HEK293T (cell line): Measurements from ENCODE around the gene IL17RA.

Experiments used
- ARNT ChIP-seq: fragments of 450-650 bp; IDR thresholded peaks from 2 replicates; pipeline ENCODE4 v1.6.1; 2017; ENCODE audit warnings: mild to moderate bottlenecking
- BHLHE40 ChIP-seq: fragments of 450-650 bp; IDR thresholded peaks from 2 replicates; pipeline ENCODE4 v1.6.1; 2016; ENCODE audit warnings: mild to moderate bottlenecking, moderate library complexity, borderline replicate concordance
- CTBP1 ChIP-seq: fragments of 450-650 bp; IDR thresholded peaks from 2 replicates; pipeline ENCODE4 v1.6.1; 2016; ENCODE audit warnings: borderline replicate concordance
- FOXA1 ChIP-seq: fragments of 450-650 bp; IDR thresholded peaks from 2 replicates; pipeline ENCODE4 v1.6.1; 2016; ENCODE audit warnings: mild to moderate bottlenecking
- FOXM1 ChIP-seq: fragments of 450-650 bp; IDR thresholded peaks from 2 replicates; pipeline ENCODE4 v1.6.1; 2017; ENCODE audit warnings: mild to moderate bottlenecking, borderline replicate concordance
- HDGF ChIP-seq: fragments of 450-650 bp; IDR thresholded peaks from 2 replicates; pipeline ENCODE4 v1.6.1; 2017; ENCODE audit warnings: antibody characterized with exemption, borderline replicate concordance
- L3MBTL2 ChIP-seq: fragments of 450-650 bp; conservative IDR thresholded peaks from 2 replicates; pipeline ENCODE4 v1.6.1; 2016; ENCODE audit warnings: mild to moderate bottlenecking
- PKNOX1 ChIP-seq: fragments of 450-650 bp; IDR thresholded peaks from 2 replicates; pipeline ENCODE4 v1.6.1; 2016
- SP1 ChIP-seq: fragments of 450-650 bp; IDR thresholded peaks from 2 replicates; pipeline ENCODE4 v1.6.1; 2017
- SUZ12 ChIP-seq: fragments of 450-650 bp; IDR thresholded peaks from 2 replicates; pipeline ENCODE4 v1.6.1; 2016; ENCODE audit warnings: mild to moderate bottlenecking
- TARDBP ChIP-seq: fragments of 450-650 bp; IDR thresholded peaks from 2 replicates; pipeline ENCODE4 v1.6.1; 2016
- ZNF384 ChIP-seq: fragments of 450-650 bp; IDR thresholded peaks from 2 replicates; pipeline ENCODE4 v1.6.1; 2016

- TF ChIP-seq ARNT: no peak
- TF ChIP-seq L3MBTL2: no peak
- TF ChIP-seq BHLHE40: no peak
- no peak for TF ChIP-seq SP1
- no peak for TF ChIP-seq SUZ12
- no peak for TF ChIP-seq FOXM1
- TF ChIP-seq FOXA1: no peak
- TF ChIP-seq TARDBP: no peak
- no peak for TF ChIP-seq CTBP1
- TF ChIP-seq PKNOX1: no peak
- no peak for TF ChIP-seq ZNF384
- TF ChIP-seq HDGF: no peak
Observed at GRCh38 chr22:17072877-17073276, 11.9 kb upstream of the IL17RA start.
